ENCODE measurements around the gene CFAP70.
"Not testable (repeated sequence)": the region's sequence is repeated elsewhere in the genome, so short reads cannot be mapped to it uniquely, and the experiment has no call there.

The CFAP70 gene

DNA sequence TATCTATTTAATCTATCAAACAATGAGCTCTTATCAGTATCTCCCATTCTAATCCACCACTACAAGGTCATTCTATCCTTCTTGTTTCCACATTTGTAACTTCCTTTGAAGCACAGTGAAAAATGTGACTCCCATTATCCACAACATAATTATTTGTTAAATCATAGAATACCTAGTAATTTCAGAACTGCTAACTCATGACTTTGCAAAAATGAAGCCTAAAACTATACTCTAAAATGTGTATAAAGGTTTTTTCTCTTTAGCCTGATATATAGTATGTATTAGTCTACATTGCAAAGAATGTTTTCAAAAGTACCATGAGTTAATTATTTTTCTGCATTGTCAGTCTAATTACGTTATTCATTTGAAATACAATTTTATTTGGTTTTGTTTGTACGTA, 94.2 kb downstream of the CFAP70 start:
- H3K4me3 ChIP-seq (ENCODE audit: low read length): no peak overlapping the region
- TF ChIP-seq, protein P1, sequence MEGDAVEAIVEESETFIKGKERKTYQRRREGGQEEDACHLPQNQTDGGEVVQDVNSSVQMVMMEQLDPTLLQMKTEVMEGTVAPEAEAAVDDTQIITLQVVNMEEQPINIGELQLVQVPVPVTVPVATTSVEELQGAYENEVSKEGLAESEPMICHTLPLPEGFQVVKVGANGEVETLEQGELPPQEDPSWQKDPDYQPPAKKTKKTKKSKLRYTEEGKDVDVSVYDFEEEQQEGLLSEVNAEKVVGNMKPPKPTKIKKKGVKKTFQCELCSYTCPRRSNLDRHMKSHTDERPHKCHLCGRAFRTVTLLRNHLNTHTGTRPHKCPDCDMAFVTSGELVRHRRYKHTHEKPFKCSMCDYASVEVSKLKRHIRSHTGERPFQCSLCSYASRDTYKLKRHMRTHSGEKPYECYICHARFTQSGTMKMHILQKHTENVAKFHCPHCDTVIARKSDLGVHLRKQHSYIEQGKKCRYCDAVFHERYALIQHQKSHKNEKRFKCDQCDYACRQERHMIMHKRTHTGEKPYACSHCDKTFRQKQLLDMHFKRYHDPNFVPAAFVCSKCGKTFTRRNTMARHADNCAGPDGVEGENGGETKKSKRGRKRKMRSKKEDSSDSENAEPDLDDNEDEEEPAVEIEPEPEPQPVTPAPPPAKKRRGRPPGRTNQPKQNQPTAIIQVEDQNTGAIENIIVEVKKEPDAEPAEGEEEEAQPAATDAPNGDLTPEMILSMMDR (conservative IDR thresholded peaks at IDR 0.05; ENCODE audit: low read length): no peak
- DNase-seq (ENCODE audit: low read depth): no peak

DNA sequence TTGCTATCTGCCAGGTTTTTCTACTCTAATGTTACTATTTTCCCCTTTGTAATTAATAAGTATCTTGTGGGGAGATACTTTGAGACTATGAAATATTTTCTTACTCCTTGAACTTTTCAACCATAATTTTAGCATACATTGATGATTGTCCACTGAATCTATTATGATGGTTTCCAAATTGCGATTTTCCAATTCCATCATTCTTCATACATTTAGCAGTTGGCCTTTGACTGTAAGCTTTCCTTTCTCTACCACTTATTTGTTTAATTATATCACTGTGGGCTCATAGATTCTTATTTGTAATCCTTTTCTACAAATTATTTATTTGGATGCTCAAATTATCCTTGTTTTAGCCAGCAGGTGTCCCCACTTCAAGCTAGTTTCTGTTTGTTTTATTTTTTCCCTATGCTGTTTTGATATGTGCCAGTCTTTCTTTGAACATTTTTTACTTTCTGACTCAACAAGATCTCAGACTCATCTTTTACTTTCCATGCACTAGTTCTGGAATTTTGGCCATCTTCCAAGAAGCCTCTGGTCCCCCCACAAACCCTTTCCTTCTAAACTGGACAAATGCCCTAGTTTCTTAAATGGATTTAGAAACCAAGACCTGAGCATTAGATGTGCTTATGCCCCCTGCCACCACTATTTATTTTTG, 94.8 kb downstream of the CFAP70 start:
- no peak overlapping the region for H3K4me3 ChIP-seq (ENCODE audit: low read length)
- peak; percentile 34 for DNase-seq (ENCODE audit: low read depth)
- TF ChIP-seq, protein P1 (conservative IDR thresholded peaks at IDR 0.05; ENCODE audit: low read length): peak; percentile 64

- no peak for DNase-seq (ENCODE audit: low read depth)
- H3K4me3 ChIP-seq (ENCODE audit: low read length): no peak overlapping the region
- TF ChIP-seq, protein P1 (conservative IDR thresholded peaks at IDR 0.05; ENCODE audit: low read length): no peak
Observed at GRCh38 chr10:73262880-73263555, 95.6 kb downstream of the CFAP70 start.

- no peak overlapping the region for H3K4me3 ChIP-seq (ENCODE audit: low read length)
- TF ChIP-seq, protein P1 (conservative IDR thresholded peaks at IDR 0.05; ENCODE audit: low read length): no peak
- DNase-seq (ENCODE audit: low read depth): peak; percentile 89
Observed at GRCh38 chr10:73262105-73262730, 96.4 kb downstream of the CFAP70 start.

- no peak overlapping the region for H3K4me3 ChIP-seq (ENCODE audit: low read length)
- DNase-seq (ENCODE audit: low read depth): no peak
- TF ChIP-seq, protein P1 (conservative IDR thresholded peaks at IDR 0.05; ENCODE audit: low read length): no peak
Observed at GRCh38 chr10:73261362-73261995, 97.2 kb downstream of the CFAP70 start.

DNA sequence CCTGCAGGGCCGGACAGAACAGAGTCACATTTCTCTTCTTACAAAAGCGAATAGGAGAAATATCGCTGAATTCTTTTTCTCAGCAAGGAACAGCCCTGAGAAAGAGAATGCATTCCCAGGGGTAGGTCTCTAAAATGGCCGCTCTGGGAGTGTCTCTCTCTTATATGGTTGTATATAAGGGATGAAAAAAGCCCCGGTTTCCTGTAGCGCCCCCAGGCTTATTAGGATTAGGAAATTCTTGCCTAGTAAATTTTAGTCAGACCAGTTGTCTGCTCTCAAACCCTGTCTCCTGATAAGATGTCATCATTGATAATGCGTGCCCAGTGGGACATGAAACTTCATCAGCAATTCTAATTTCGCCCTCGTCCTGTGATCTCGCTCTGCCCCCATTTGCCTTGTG, 100.1 kb downstream of the CFAP70 start:
- H3K4me3 ChIP-seq (ENCODE audit: low read length); DNase-seq (ENCODE audit: low read depth): not testable (repeated sequence)

- peak overlapping the region; percentile 99 for H3K4me3 ChIP-seq (ENCODE audit: low read length)
- DNase-seq (ENCODE audit: low read depth): no peak
- TF ChIP-seq, protein P1 (conservative IDR thresholded peaks at IDR 0.05; ENCODE audit: low read length): no peak; the same call in 1 of the 2 replicates
Observed at GRCh38 chr10:73253225-73253555, 105.5 kb downstream of the CFAP70 start.
